Measurements from ENCODE around the gene IGSF3. TPM values are rescaled to one million over a fixed set of nuclear protein-coding genes. Genes with fewer than 3 reads are reported as not detected.
"Not testable (repeated sequence)": the region's sequence is repeated elsewhere in the genome, so short reads cannot be mapped to it uniquely, and the experiment has no call there.

IGSF3 gene
- total RNA-seq, 1 experiment from 2014 or later: 0.98 TPM

- DNase-seq (ENCODE audit: low read depth): no peak
These were observed 3.1 kb downstream of the IGSF3 start for GRCh38 chr1:116664366-116664977.

DNA sequence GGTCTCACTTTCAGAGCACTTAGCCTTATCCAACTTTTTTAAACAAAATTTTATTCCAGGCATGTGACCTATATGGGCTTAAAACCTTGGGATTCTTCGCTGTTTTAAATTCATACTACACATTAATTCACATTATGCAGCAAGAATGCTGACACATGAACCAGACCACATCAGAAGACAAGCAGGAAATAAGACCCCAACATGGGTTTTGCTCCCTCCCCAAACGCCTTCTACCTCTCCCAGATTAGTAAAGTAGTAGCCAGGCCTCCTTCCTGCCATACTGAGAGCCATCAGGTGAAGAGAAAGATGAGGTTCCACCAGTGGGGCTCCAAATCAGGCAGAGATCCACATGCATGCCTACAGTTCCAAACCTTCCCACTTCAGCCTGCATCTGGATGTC lies 3.7 kb downstream of the IGSF3 start:
- no peak for DNase-seq (ENCODE audit: low read depth)

GRCh38 chr1:116661633-116662032 lies 5.9 kb downstream of the IGSF3 start:
- DNase-seq (ENCODE audit: low read depth): no peak

DNA sequence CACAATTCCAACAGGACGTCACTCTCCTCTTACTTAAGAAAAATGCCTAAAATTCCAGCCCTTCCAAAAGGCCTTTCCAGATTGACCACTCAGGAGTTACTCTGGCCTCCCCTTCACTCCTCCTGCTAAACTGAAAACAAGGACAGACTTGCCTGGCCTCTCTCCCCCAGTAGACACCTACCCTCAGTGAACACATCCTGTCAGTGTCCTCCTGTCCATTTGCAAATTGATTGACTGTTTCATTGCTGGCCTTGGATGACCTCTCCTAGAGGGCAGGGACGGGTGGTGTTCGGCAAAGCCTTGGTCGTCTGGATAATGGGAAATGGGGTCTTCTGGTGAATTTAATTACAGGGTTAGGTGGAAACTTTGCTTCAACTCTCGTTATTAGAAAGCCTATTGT lies 8.9 kb downstream of the IGSF3 start:
- DNase-seq (ENCODE audit: low read depth): not testable (repeated sequence)

DNA sequence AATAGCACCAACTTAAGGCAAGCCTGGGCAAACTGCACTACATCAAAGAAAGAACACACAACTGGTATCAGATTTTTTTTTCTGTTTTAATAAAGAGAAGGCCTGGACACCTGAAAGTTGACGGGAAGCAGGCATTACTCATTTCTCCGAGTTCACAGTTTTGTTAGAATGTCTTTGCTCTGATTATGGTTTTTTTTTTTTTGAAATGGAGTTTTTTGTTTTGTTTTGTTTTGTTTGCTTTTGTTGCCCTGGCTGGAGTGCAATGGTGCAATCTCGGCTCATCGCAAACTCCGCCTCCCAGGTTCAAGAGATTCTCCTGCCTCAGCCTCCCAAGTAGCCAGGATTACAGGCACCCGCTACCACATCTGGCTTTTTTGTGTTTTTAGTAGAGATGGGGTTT lies 9.7 kb downstream of the IGSF3 start:
- not testable (repeated sequence) for DNase-seq (ENCODE audit: low read depth)

DNA sequence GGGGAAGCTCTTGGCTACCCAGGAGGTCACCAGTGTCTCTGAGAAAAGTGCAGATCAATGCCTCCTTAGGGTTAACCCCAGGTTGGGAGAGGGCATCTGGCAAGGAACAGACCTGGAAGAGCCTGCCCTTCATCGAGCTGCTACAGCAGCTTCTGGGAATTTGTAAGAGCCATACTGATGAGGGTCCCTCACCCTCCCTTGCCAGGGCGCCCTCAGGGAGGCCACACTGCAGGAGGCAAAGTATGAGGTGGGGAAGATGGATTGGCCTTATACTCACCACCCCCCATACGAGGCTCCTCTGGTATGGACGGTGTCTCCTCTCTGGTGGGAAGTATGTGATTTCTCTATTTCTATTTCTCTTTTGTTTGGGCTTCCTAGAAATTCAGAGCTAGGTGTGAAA lies 13.2 kb downstream of the IGSF3 start:
- DNase-seq (ENCODE audit: low read depth): no peak

DNA sequence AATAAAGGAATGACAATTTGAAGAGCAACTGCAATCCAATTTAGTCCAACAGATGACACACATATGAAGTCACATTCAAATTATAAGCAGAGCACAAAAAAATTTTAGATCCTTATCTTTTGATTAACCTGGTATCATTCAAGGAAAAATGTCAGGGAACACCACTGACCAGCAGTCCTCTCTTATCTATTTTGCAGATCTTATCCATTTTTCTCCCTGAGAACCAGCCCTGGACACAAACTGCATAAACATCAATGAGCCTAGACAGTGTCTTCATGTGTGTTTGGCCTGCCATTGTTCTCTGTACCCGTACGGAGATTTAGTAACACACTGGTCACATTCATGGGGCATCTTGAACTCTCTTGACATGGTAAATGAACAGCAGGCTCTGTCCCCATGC lies 14.9 kb downstream of the IGSF3 start:
- not testable (repeated sequence) for DNase-seq (ENCODE audit: low read depth)

- not testable (repeated sequence) for DNase-seq (ENCODE audit: low read depth)
These were observed 16.8 kb downstream of the IGSF3 start for GRCh38 chr1:116650781-116651180.

GRCh38 chr1:116649041-116649440 lies 18.5 kb downstream of the IGSF3 start:
- not testable (repeated sequence) for DNase-seq (ENCODE audit: low read depth)

DNA sequence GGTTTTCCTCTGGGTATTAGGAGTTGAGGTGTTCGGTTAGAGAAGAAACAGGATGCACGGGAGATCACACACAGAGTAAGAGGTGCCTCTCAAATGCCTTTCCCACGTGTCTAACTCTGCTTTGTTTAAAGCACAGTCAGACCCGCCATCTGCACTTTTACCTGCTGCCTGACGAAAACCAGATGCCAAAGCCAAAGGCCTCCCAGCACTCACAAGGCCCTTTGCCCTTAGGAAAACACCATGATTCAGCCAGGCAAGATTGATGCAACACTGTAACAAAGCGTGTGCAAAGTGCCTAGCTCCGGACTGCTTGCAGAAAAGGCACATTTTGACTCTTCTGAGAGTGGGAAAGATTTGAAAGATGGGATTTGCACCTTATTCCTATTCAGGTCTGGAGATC lies 19.2 kb downstream of the IGSF3 start:
- not testable (repeated sequence) for DNase-seq (ENCODE audit: low read depth)

- DNase-seq (ENCODE audit: low read depth): not testable (repeated sequence)
These were observed 20.3 kb downstream of the IGSF3 start for GRCh38 chr1:116647186-116647585.

DNA sequence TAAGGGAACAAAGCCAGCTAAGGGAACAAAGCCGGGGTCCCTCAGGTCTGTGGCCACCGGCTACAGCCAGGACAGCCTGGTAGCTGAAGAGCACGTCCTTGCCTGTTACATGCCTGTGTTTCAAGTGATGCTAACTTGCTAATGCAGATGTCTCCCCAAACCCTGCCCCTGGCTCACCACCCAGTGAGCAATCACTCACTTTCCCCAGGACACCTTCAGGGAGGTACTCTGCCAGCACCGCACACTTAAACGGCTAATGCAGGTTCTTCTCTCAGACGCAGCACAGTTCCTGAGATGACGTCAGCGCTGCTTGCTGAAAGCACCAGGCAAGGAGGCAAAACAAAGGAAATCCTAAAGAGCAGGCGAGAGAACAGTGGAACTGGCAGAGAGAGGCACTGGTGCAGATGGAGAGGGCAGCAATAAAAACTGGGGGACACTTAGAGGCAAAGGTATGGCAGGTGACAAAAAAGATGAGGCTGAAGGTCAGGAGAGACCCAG lies 20.8 kb downstream of the IGSF3 start:
- DNase-seq (ENCODE audit: low read depth): not testable (repeated sequence)

DNA sequence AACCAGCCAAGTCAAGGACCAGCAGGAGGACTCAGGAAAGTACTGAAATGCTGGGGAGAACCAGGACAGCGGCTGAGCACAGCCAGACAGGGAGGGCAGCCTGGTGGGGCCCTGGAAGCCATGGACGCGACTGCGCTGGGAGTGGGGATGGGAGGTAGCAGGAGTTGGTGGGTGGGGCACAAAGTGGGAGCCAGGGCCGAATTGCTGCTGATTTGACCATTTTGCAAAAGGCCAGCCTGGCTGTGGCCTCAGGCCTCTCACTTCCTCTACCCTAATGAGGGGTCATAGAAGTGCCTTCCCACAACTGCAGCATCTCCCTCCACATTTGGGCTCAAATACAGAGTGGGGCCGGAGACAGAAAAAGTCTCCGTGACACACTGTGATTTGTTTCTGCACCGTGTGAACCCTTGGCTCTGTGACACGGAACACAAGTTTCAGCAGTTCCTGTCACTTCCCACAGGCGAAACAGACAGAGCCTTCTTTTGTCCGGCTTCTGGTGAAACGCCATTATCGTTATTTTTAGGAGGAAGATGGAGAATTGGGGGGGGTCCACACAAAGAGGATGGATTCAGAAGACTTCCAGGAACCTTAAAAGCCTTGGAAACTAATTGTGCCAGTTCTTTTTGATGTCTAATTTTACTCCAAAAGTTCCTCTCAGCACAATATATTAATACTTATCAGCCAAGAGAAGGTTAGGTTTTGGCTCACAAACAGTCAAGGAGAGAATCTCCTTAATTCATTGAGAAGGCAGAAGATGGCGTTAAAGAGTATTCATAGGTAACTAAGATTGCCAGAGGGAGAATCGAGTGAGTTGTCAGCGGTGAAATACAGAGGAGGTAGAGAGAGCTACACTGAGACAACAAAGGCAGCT lies 21.5 kb downstream of the IGSF3 start:
- not testable (repeated sequence) for DNase-seq (ENCODE audit: low read depth)

DNA sequence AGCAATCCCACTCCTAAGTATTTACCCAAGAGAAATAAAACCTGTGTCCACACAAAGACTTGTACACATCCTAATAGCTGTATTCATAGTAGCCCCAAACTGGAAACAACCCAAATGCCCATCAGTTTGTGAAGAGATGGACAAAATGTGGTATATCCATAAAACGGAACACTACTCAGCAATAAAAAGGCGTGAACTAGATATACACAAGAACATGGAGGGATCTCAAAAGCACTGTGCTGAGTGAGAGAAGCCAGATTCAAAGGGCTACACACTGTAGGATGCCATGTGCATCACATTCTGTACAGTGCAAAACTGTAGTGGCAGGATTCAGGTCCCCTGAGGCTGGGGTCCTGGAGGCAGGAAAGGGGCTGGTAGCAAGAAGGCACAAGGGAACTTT lies 22.5 kb downstream of the IGSF3 start:
- not testable (repeated sequence) for DNase-seq (ENCODE audit: low read depth)

GRCh38 chr1:116644096-116644495 lies 23.4 kb downstream of the IGSF3 start:
- not testable (repeated sequence) for DNase-seq (ENCODE audit: low read depth)

GRCh38 chr1:116643281-116643751 lies 24.2 kb downstream of the IGSF3 start:
- DNase-seq (ENCODE audit: low read depth): peak; percentile 43

DNA sequence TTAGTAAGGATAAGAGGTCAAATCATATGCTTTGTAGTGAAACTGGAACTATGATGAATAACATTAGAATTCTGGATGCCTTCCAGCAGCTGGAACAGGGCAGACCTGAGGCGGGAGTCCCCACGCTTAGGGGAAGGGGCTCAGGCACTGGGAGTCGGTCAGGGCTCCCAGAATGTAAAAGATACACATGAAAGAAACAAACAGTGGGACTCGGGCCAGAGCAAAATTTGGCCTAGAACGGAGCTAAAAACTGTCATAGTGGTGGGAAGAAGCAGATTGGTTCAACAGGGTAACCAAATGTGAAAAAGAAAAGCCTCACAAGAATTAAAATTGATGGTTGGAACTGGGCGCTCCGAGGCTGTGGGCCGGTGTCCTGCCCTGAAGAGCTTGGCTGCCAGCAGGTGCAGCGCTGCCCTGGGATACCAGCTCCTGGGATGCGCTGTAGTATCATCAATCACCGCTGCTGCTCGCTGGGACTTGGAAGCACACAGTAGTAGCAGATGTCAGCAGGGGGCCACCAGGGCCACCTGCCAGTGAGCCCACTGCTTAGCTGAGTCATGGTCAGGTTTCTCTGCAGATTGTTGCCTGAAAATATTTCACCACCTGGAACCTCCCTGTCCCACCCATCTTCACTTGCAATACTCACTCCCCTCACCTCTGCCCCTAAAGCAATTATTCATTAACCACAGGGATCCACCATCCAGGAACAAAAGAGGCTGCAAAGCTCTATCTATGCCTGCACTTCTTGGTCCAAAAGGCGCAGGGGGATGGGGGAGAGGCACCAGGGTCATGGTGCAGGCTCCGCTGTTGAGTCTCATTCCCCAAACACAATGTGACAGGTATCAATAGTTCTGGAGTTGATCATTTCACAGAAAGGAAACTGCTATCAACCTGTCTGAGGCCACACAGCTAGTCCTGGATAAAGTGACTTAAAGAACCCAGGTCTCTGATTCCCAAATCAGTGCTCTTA lies 24.9 kb downstream of the IGSF3 start:
- DNase-seq (ENCODE audit: low read depth): not testable (repeated sequence)

DNA sequence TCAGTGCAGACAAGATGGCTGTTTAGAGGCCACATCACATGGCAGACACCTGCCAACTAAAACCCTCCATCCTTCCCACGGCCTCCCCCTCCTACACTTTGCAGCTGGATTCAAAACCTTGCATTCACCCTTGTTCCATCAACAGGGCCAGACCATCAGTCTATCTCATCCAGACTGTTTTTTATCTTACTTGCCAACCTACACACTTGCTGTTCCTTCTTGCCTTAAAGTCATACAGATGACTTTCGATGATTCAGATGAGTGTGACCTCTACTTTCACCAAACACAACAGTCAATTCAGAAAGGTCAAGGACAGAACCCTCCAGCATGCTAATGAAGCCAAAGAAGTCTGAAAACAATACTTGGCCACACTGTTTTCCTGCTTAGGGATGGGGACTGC lies 29.9 kb downstream of the IGSF3 start:
- not testable (repeated sequence) for DNase-seq (ENCODE audit: low read depth)

GRCh38 chr1:116636584-116636983 lies 30.9 kb downstream of the IGSF3 start:
- not testable (repeated sequence) for DNase-seq (ENCODE audit: low read depth)

GRCh38 chr1:116634386-116634785 lies 33.1 kb downstream of the IGSF3 start:
- not testable (repeated sequence) for DNase-seq (ENCODE audit: low read depth)

Measured in LHCN-M2 (cell line).